Vagina (tissue), 2 donors: Measurements from ENCODE around the gene FNDC11.

ENCODE experiments used
- CTCF ChIP-seq, 3 experiments: fragments of 450-650 bp in 2 of 3; fragments of 200-600 bp in 1 of 3; sonication (generic) in 1 of 3; IDR thresholded peaks; one replicate each; pipeline ENCODE4 v1.5.1; 2017 to 2019; ENCODE audit warnings: antibody characterized with exemption in 3 of 3, mild to moderate bottlenecking in 2 of 3, moderate library complexity in 2 of 3
- POLR2A ChIP-seq, 2 donors: fragments of 450-650 bp; IDR thresholded peaks; one replicate each; pipeline ENCODE4 v1.6.1; 2017; ENCODE audit warnings: antibody characterized with exemption in 2 of 2, mild to moderate bottlenecking in 2 of 2, moderate library complexity in 2 of 2
- POLR2AphosphoS5 ChIP-seq, 2 donors: sonication (generic); formaldehyde crosslinking; IDR thresholded peaks; one replicate each; pipeline ENCODE4 v1.9.0; 2017; ENCODE audit warnings: antibody characterized with exemption in 2 of 2, mild to moderate bottlenecking in 2 of 2, low read depth in 1 of 2; ENCODE audit not compliant: insufficient read depth in 1 of 2

GRCh38 chr20:63568170-63568981 is 14.4 kb downstream of the FNDC11 start:
- TF ChIP-seq CTCF (IDR thresholded peaks at IDR 0.05): no peak
- no peak for TF ChIP-seq POLR2A (IDR thresholded peaks at IDR 0.05)
- TF ChIP-seq POLR2AphosphoS5 (IDR thresholded peaks at IDR 0.05; ENCODE audit: insufficient read depth in 1 of 2, low read depth in 1 of 2): no peak
